ENCODE data around the gene IMP4.

DNA sequence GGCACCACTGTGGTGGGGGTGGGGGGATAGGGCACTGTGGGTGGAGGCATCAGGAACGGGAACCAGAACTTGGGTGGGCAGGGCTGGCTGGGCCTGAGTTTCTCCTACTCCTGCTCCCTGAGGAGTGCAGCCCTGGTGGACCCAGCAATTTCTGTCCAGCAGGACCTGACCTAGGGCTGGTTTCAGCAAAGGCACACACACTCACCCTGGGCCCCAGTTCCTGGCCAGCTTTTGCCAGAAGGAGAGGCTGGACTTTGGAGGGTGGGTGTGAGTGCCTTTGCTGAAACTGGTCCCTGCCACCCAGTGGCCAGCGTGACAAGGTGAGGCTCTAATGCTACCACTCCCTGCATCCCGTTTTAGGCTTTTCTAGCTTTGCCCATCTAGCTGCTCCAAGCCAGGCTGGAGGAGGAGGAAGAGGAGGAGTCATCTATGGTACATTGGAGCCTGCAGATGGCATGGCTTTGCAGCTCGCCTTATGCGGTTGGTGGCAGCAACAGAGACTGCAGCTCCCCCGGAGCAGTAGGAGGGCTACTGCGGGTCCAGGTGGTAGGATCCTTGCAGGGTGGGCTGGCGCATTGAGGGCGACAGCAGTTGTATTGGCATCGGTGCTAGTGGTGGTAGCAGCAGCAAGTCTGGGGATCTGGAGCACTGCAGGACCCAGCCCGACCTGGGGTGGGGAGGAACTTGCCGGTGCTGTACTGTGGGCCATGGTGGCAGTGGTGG is 40.4 kb upstream of the IMP4 start:
- TF ChIP-seq, protein P1, sequence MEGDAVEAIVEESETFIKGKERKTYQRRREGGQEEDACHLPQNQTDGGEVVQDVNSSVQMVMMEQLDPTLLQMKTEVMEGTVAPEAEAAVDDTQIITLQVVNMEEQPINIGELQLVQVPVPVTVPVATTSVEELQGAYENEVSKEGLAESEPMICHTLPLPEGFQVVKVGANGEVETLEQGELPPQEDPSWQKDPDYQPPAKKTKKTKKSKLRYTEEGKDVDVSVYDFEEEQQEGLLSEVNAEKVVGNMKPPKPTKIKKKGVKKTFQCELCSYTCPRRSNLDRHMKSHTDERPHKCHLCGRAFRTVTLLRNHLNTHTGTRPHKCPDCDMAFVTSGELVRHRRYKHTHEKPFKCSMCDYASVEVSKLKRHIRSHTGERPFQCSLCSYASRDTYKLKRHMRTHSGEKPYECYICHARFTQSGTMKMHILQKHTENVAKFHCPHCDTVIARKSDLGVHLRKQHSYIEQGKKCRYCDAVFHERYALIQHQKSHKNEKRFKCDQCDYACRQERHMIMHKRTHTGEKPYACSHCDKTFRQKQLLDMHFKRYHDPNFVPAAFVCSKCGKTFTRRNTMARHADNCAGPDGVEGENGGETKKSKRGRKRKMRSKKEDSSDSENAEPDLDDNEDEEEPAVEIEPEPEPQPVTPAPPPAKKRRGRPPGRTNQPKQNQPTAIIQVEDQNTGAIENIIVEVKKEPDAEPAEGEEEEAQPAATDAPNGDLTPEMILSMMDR (IDR thresholded peaks at IDR 0.05; ENCODE audit: low read length): no peak
- no peak for TF ChIP-seq EZH2 (IDR thresholded peaks at IDR 0.05; ENCODE audit: borderline replicate concordance, low read length)
